Mucosa of rectum (tissue), 2 donors: ENCODE results near the gene GHITM.
"Not testable (repeated sequence)": the region's sequence is repeated elsewhere in the genome, so short reads cannot be mapped to it uniquely, and the experiment has no call there.

Source experiments
- H3K27ac ChIP-seq, 2 donors: one replicate each; pipeline ENCODE4 v1.7.0; 2013; ENCODE audit warnings: inconsistent platforms in 2 of 2, low read depth in 2 of 2, low read length in 2 of 2
- H3K27me3 ChIP-seq, 2 donors: one replicate each; pipeline ENCODE4 v1.7.0; 2013; ENCODE audit warnings: low read length in 2 of 2; ENCODE audit not compliant: control insufficient read depth in 2 of 2, insufficient read depth in 2 of 2
- H3K36me3 ChIP-seq, 2 donors: one replicate each; pipeline ENCODE4 v1.7.0; 2013; ENCODE audit warnings: low read length in 2 of 2; ENCODE audit not compliant: control insufficient read depth in 2 of 2, insufficient read depth in 2 of 2
- H3K4me1 ChIP-seq, 2 donors: one replicate each; pipeline ENCODE4 v1.7.0; 2013; ENCODE audit warnings: low read length in 2 of 2, mild to moderate bottlenecking in 1 of 2; ENCODE audit not compliant: control insufficient read depth in 2 of 2, insufficient read depth in 2 of 2
- H3K4me3 ChIP-seq, 2 donors: one replicate each; pipeline ENCODE4 v1.7.0; 2013; ENCODE audit warnings: low read length in 2 of 2
- H3K9ac ChIP-seq, 2 donors: one replicate each; pipeline ENCODE4 v1.7.0; 2013; ENCODE audit warnings: low read length in 2 of 2, low read depth in 1 of 2, mild to moderate bottlenecking in 1 of 2
- H3K9me3 ChIP-seq, 2 donors: one replicate each; pipeline ENCODE4 v1.7.0; 2013; ENCODE audit warnings: low read length in 2 of 2; ENCODE audit not compliant: control insufficient read depth in 2 of 2
- donor health status: healthy.
- donor health status: Normal muscosa, but diverticular disease.

The GHITM gene

GRCh38 chr10:84139126-84140035 is at the start of gene GHITM:
TSS of gene GHITM (plus strand) at chr10:84139509. CDS start at chr10:84141501, 1,992 bp downstream.
- Histone ChIP-seq H3K9ac (peak within 1 kb of the TSS; percentile 99 to 100), H3K4me1 (peaks cover 21 to 34% of the 10 kb centered on the region in 2 donors), H3K4me3 (peak within 1 kb of the TSS; percentile 96 to 99), H3K9me3 (no peaks in the 10 kb centered on the region), H3K36me3 (peaks cover 19 to 23% of the 10 kb centered on the region in 2 donors), H3K27ac (peak within 1 kb of the TSS; percentile 99), H3K27me3 (no peaks in the 10 kb centered on the region)

GRCh38 chr10:84095811-84096497 is 43.4 kb upstream of the GHITM start:
- no peaks in the 10 kb centered on the region for H3K4me1 ChIP-seq
- H3K27me3 ChIP-seq, result no peaks in the 10 kb centered on the region
- H3K9me3 ChIP-seq, result no peaks in the 10 kb centered on the region
- H3K4me3 ChIP-seq, result no peak overlapping the region
- no peaks in the 10 kb centered on the region for H3K36me3 ChIP-seq
- no peak overlapping the region for H3K9ac ChIP-seq
- H3K27ac ChIP-seq, result no peak overlapping the region

GRCh38 chr10:84097787-84098353 is 41.4 kb upstream of the GHITM start:
- Histone ChIP-seq H3K36me3 (no peaks in the 10 kb centered on the region), H3K4me3 (no peak overlapping the region), H3K4me1 (no peaks in the 10 kb centered on the region), H3K9me3 (no peaks in the 10 kb centered on the region), H3K27ac (no peak overlapping the region), H3K27me3 (no peaks in the 10 kb centered on the region), H3K9ac (no peak overlapping the region)

- no peaks in the 10 kb centered on the region for H3K4me1 ChIP-seq
- no peaks in the 10 kb centered on the region for H3K9me3 ChIP-seq
- H3K27me3 ChIP-seq, result no peaks in the 10 kb centered on the region
- H3K36me3 ChIP-seq, result no peaks in the 10 kb centered on the region
- H3K27ac ChIP-seq, result no peak overlapping the region
- H3K4me3 ChIP-seq, result no peak overlapping the region
- H3K9ac ChIP-seq, result no peak overlapping the region
Observed at GRCh38 chr10:84098667-84099066, 40.6 kb upstream of the GHITM start.

GRCh38 chr10:84101042-84101441 is 38.3 kb upstream of the GHITM start:
- Histone ChIP-seq H3K4me3 (no peak overlapping the region), H3K9me3 (no peaks in the 10 kb centered on the region), H3K9ac (no peak overlapping the region), H3K4me1 (no peaks in the 10 kb centered on the region), H3K27ac (no peak overlapping the region), H3K36me3 (no peaks in the 10 kb centered on the region), H3K27me3 (no peaks in the 10 kb centered on the region)

- Histone ChIP-seq H3K4me3 (no peak overlapping the region), H3K9ac (no peak overlapping the region), H3K4me1 (no peaks in the 10 kb centered on the region), H3K9me3 (no peaks in the 10 kb centered on the region), H3K36me3 (no peaks in the 10 kb centered on the region), H3K27ac (no peak overlapping the region), H3K27me3 (no peaks in the 10 kb centered on the region)
Observed at GRCh38 chr10:84108797-84109196, 30.5 kb upstream of the GHITM start.

- not testable (repeated sequence) for H3K4me3 ChIP-seq, H3K27me3 ChIP-seq, H3K27ac ChIP-seq, H3K9me3 ChIP-seq, H3K36me3 ChIP-seq, H3K4me1 ChIP-seq, H3K9ac ChIP-seq
Observed at GRCh38 chr10:84109772-84110171, 29.5 kb upstream of the GHITM start.

GRCh38 chr10:84113468-84113867 is 25.8 kb upstream of the GHITM start:
- H3K4me3 ChIP-seq, H3K9me3 ChIP-seq, H3K4me1 ChIP-seq, H3K27ac ChIP-seq, H3K9ac ChIP-seq, H3K27me3 ChIP-seq, H3K36me3 ChIP-seq: not testable (repeated sequence)

- H3K27me3 ChIP-seq, result no peaks in the 10 kb centered on the region
- H3K4me3 ChIP-seq, result no peak overlapping the region
- no peaks in the 10 kb centered on the region for H3K9me3 ChIP-seq
- H3K4me1 ChIP-seq, result no peaks in the 10 kb centered on the region
- no peak overlapping the region for H3K9ac ChIP-seq
- H3K27ac ChIP-seq, result no peak overlapping the region
- no peaks in the 10 kb centered on the region for H3K36me3 ChIP-seq
Observed at GRCh38 chr10:84114088-84114667, 25.1 kb upstream of the GHITM start.

- H3K27ac ChIP-seq, H3K36me3 ChIP-seq, H3K9ac ChIP-seq, H3K4me3 ChIP-seq, H3K9me3 ChIP-seq, H3K4me1 ChIP-seq, H3K27me3 ChIP-seq: not testable (repeated sequence)
Observed at GRCh38 chr10:84117204-84117603, 22.1 kb upstream of the GHITM start.
